ENCODE data around the gene TM4SF5.

TM4SF5 gene

DNA sequence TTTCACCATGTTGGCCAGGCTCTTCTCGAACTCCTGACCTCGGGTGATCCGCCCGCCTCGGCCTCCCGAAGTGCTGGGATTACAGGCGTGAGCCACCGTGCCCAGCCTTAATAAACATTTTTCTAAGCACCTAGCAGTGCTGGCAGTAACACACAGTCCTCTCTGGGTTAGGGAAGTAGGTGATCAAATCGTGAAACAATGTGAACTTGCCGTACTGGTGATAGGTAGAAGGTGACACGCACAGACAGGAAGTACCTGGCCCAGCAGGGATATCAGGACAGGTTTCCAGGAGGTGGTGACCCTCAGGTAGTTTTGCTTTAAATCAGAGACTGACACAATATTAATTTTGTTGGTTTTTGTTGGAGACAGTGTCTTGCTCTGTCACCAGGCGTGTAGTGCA is 39.8 kb downstream of the TM4SF5 start:
- TF ChIP-seq, protein P1, sequence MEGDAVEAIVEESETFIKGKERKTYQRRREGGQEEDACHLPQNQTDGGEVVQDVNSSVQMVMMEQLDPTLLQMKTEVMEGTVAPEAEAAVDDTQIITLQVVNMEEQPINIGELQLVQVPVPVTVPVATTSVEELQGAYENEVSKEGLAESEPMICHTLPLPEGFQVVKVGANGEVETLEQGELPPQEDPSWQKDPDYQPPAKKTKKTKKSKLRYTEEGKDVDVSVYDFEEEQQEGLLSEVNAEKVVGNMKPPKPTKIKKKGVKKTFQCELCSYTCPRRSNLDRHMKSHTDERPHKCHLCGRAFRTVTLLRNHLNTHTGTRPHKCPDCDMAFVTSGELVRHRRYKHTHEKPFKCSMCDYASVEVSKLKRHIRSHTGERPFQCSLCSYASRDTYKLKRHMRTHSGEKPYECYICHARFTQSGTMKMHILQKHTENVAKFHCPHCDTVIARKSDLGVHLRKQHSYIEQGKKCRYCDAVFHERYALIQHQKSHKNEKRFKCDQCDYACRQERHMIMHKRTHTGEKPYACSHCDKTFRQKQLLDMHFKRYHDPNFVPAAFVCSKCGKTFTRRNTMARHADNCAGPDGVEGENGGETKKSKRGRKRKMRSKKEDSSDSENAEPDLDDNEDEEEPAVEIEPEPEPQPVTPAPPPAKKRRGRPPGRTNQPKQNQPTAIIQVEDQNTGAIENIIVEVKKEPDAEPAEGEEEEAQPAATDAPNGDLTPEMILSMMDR (IDR thresholded peaks at IDR 0.05): no peak
- intact Hi-C loops (cut with DNase I; ENCODE audit: low total_unique reads): no loop called here
- H3K27me3 ChIP-seq: no peaks in the 10 kb centered on the region
- no peak for DNase-seq
- no peak overlapping the region for H3K4me3 ChIP-seq
- H3K4me1 ChIP-seq: peaks cover 0 to 17% (median 15%) of the 10 kb centered on the region in 4 donors
- H3K27ac ChIP-seq: no peak overlapping the region
- H3K36me3 ChIP-seq: peaks cover under 1 to 55% (median 19%) of the 10 kb centered on the region in 3 donors
- H3K9me3 ChIP-seq: no peaks in the 10 kb centered on the region

DNA sequence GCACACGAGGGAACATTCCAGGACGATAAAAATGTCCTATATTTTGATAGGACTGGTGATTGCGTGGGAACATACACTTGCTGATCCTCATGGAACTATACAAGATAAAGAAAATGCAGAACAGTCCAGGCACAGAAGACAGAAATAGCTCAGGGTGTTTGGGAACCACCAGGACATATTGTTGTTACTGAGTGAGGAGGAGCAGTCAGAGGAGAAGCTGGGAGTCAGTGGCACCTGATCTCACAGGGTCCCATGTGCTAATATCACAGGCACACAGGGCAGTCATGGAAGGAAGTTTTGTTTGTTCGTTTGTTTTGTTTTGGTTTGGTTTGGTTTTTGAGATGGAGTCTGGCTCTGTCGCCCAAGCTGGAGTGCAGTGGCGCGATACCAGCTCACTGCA is 41.0 kb downstream of the TM4SF5 start:
- DNase-seq: no peak
- Histone ChIP-seq H3K4me1 (peaks cover 0 to 12% (median 10%) of the 10 kb centered on the region in 4 donors), H3K27ac (no peak overlapping the region), H3K36me3 (peaks cover 3 to 67% (median 30%) of the 10 kb centered on the region in 3 donors), H3K9me3 (no peaks in the 10 kb centered on the region), H3K4me3 (no peak overlapping the region), H3K27me3 (no peaks in the 10 kb centered on the region)
- intact Hi-C loops (cut with DNase I; ENCODE audit: low total_unique reads): no loop called here
- TF ChIP-seq, protein P1 (IDR thresholded peaks at IDR 0.05): no peak

DNA sequence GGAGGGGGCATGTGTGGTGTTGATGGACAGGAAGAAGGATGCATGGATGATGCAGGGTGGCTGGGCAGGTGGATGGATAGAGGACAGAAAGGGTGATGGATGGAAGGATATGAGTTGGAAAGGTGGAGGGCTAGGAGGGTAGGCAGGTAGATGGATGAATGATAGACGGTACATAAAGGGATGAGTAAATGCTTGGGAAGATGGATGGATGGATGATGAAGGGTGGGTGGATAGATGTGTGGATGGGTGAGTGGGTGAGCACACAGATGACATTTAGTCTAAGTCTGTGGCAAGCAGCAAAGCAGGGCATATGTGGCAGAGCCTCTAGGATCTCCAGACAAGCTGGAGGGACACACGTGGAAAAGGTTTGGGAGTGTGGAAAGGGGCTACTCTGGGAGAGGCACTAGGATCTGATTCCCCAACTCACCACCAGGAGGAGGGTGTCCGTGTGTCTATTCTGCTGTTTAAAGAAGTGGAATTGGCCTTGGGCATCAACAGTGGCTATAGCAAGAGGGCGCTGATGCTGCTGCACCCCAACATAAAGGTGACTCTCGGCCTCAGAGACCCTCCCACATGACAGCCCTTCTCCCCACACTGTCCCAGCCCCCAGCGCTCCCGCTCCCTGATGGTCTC is 43.5 kb downstream of the TM4SF5 start:
- peaks cover 3 to 77% (median 40%) of the 10 kb centered on the region in 3 donors for H3K36me3 ChIP-seq

DNA sequence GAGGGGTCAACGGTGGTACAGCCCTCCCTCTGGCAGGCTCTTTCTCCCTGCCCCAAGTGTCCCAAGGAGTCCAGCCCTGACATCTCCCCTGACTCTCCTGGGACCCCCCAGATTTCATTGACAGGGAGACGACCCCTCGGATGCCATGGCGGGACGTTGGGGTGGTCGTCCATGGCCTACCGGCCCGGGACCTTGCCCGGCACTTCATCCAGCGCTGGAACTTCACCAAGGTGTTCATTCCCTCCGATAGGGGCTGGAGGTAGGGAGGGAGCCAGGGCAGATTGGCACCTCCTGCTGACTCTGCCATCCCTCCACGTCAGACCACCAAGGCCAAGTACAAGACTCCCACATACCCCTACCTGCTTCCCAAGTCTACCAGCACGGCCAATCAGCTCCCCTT is 45.1 kb downstream of the TM4SF5 start:
- Histone ChIP-seq H3K9me3 (no peaks in the 10 kb centered on the region), H3K4me3 (no peak overlapping the region), H3K27me3 (no peaks in the 10 kb centered on the region), H3K27ac (no peak overlapping the region), H3K4me1 (no peaks in the 10 kb centered on the region), H3K36me3 (peaks cover 3 to 76% (median 45%) of the 10 kb centered on the region in 3 donors)
- TF ChIP-seq, protein P1 (IDR thresholded peaks at IDR 0.05): no peak
- DNase-seq: no peak
- intact Hi-C loops (cut with DNase I; ENCODE audit: low total_unique reads): no loop called here

More for the DNA sequence above, 43.5 kb downstream of the TM4SF5 start:
- TF ChIP-seq, protein P1 (IDR thresholded peaks at IDR 0.05): no peak
- H3K9me3 ChIP-seq: no peaks in the 10 kb centered on the region
- no peak overlapping the region for H3K27ac ChIP-seq
- DNase-seq: no peak
- no peaks in the 10 kb centered on the region for H3K27me3 ChIP-seq
- intact Hi-C loops (cut with DNase I; ENCODE audit: low total_unique reads): no loop called here
- no peak overlapping the region for H3K4me3 ChIP-seq
- no peaks in the 10 kb centered on the region for H3K4me1 ChIP-seq

DNA sequence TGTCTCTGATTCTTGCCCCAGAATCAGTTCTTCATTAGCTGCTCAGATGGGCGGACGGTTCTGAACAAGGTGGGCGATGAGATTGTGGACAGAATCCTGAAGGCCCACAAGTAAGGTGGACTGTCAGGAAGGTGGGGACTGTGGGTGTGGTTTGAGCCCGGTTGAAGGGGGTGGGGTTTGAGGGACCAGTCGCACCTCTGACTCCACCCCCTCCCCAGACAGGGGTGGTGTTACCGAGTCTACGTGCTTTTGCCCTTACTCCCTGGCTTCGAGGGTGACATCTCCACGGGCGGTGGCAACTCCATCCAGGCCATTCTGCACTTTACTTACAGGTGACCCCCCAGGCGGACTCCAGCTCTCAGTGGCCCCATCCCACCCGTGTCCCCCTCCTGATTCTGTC is 46.6 kb downstream of the TM4SF5 start:
- Histone ChIP-seq H3K36me3 (peaks cover 3 to 89% (median 55%) of the 10 kb centered on the region in 3 donors), H3K27ac (no peak overlapping the region), H3K27me3 (no peaks in the 10 kb centered on the region), H3K4me3 (no peak overlapping the region), H3K4me1 (no peaks in the 10 kb centered on the region), H3K9me3 (no peaks in the 10 kb centered on the region)
- no peak for DNase-seq
- intact Hi-C loops (cut with DNase I; ENCODE audit: low total_unique reads): no loop called here
- TF ChIP-seq, protein P1 (IDR thresholded peaks at IDR 0.05): no peak

All from tibial artery (tissue), 4 donors.